ENCODE results near the gene NPB. TPM values are rescaled to one million over a fixed set of nuclear protein-coding genes. Genes with fewer than 3 reads are reported as not detected.

NPB gene
- total RNA-seq, 1 donor from 2014 or later = 1.1 TPM

GRCh38 chr17:81927152-81927652 lies 25.2 kb downstream of the NPB start:
- peaks cover under 1% of the 10 kb centered on the region for H3K36me3 Mint-ChIP-seq (ENCODE audit: low read depth)
- TF ChIP-seq CTCF (conservative IDR thresholded peaks at IDR 0.05) = no peak
- H3K4me3 Mint-ChIP-seq = no peak overlapping the region
- no peaks in the 10 kb centered on the region for H3K9me3 Mint-ChIP-seq
- no peak for DNase-seq (ENCODE audit: low read depth, low spot score)
- peaks cover 19% of the 10 kb centered on the region for H3K4me1 Mint-ChIP-seq
- H3K27me3 Mint-ChIP-seq (ENCODE audit: low read depth) = peaks cover 10% of the 10 kb centered on the region
- H3K27ac Mint-ChIP-seq (ENCODE audit: unreplicated experiment) = no peak overlapping the region

GRCh38 chr17:81927653-81928543 lies 25.9 kb downstream of the NPB start, which contains the start of gene MAFG:
MAFG (minus strand) TSS chr17:81927735; CDS start chr17:81923185, 4,550 bp downstream.
- Mint-ChIP-seq H3K27ac (ENCODE audit: unreplicated experiment) (peak within 1 kb of the TSS; percentile 96), H3K9me3 (no peaks in the 10 kb centered on the region), H3K4me3 (peak within 1 kb of the TSS; percentile 93), H3K27me3 (ENCODE audit: low read depth) (peaks cover 10% of the 10 kb centered on the region), H3K36me3 (ENCODE audit: low read depth) (no peaks in the 10 kb centered on the region), H3K4me1 (peaks cover 19% of the 10 kb centered on the region)
- peak; percentile 47 for TF ChIP-seq CTCF (conservative IDR thresholded peaks at IDR 0.05)
- peak; percentile 87 for DNase-seq (ENCODE audit: low read depth, low spot score)

GRCh38 chr17:81928544-81929252 lies 26.7 kb downstream of the NPB start:
- Mint-ChIP-seq H3K27ac (ENCODE audit: unreplicated experiment) (no peak overlapping the region), H3K4me3 (peak overlapping the region; percentile 86), H3K36me3 (ENCODE audit: low read depth) (no peaks in the 10 kb centered on the region), H3K4me1 (peaks cover 15% of the 10 kb centered on the region), H3K9me3 (no peaks in the 10 kb centered on the region), H3K27me3 (ENCODE audit: low read depth) (peaks cover 10% of the 10 kb centered on the region)
- DNase-seq (ENCODE audit: low read depth, low spot score) = no peak
- no peak for TF ChIP-seq CTCF (conservative IDR thresholded peaks at IDR 0.05)

GRCh38 chr17:81929253-81930141 lies 27.5 kb downstream of the NPB start:
- Mint-ChIP-seq H3K4me1 (peaks cover 10% of the 10 kb centered on the region), H3K9me3 (no peaks in the 10 kb centered on the region), H3K27ac (ENCODE audit: unreplicated experiment) (no peak overlapping the region), H3K4me3 (peak overlapping the region; percentile 86), H3K36me3 (ENCODE audit: low read depth) (no peaks in the 10 kb centered on the region), H3K27me3 (ENCODE audit: low read depth) (peaks cover 10% of the 10 kb centered on the region)
- no peak for DNase-seq (ENCODE audit: low read depth, low spot score)
- no peak for TF ChIP-seq CTCF (conservative IDR thresholded peaks at IDR 0.05)

Measured in neural crest cell (in vitro differentiated cells).